HEK293T (cell line): ENCODE data around the gene STK40.

Experiments
- ARNT ChIP-seq: fragments of 450-650 bp; IDR thresholded peaks from 2 replicates; pipeline ENCODE4 v1.6.1; 2017; ENCODE audit warnings: mild to moderate bottlenecking
- BHLHE40 ChIP-seq: fragments of 450-650 bp; IDR thresholded peaks from 2 replicates; pipeline ENCODE4 v1.6.1; 2016; ENCODE audit warnings: mild to moderate bottlenecking, moderate library complexity, borderline replicate concordance
- ELF4 ChIP-seq: fragments of 450-650 bp; IDR thresholded peaks from 2 replicates; pipeline ENCODE4 v1.6.1; 2017; ENCODE audit warnings: antibody characterized with exemption
- FOXA1 ChIP-seq: fragments of 450-650 bp; IDR thresholded peaks from 2 replicates; pipeline ENCODE4 v1.6.1; 2016; ENCODE audit warnings: mild to moderate bottlenecking
- FOXK2 ChIP-seq: fragments of 450-650 bp; IDR thresholded peaks from 2 replicates; pipeline ENCODE4 v1.6.1; 2016; ENCODE audit warnings: mild to moderate bottlenecking
- FOXM1 ChIP-seq: fragments of 450-650 bp; IDR thresholded peaks from 2 replicates; pipeline ENCODE4 v1.6.1; 2017; ENCODE audit warnings: mild to moderate bottlenecking, borderline replicate concordance
- HDGF ChIP-seq: fragments of 450-650 bp; IDR thresholded peaks from 2 replicates; pipeline ENCODE4 v1.6.1; 2017; ENCODE audit warnings: antibody characterized with exemption, borderline replicate concordance
- L3MBTL2 ChIP-seq: fragments of 450-650 bp; conservative IDR thresholded peaks from 2 replicates; pipeline ENCODE4 v1.6.1; 2016; ENCODE audit warnings: mild to moderate bottlenecking
- LEF1 ChIP-seq: fragments of 450-650 bp; IDR thresholded peaks from 2 replicates; pipeline ENCODE4 v1.6.1; 2017; ENCODE audit warnings: mild to moderate bottlenecking, borderline replicate concordance
- NFRKB ChIP-seq: fragments of 450-650 bp; IDR thresholded peaks from 2 replicates; pipeline ENCODE4 v1.6.1; 2016; ENCODE audit warnings: mild to moderate bottlenecking, moderate library complexity
- PKNOX1 ChIP-seq: fragments of 450-650 bp; IDR thresholded peaks from 2 replicates; pipeline ENCODE4 v1.6.1; 2016
- SP1 ChIP-seq: fragments of 450-650 bp; IDR thresholded peaks from 2 replicates; pipeline ENCODE4 v1.6.1; 2017
- SUZ12 ChIP-seq: fragments of 450-650 bp; IDR thresholded peaks from 2 replicates; pipeline ENCODE4 v1.6.1; 2016; ENCODE audit warnings: mild to moderate bottlenecking
- TARDBP ChIP-seq: fragments of 450-650 bp; IDR thresholded peaks from 2 replicates; pipeline ENCODE4 v1.6.1; 2016

DNA sequence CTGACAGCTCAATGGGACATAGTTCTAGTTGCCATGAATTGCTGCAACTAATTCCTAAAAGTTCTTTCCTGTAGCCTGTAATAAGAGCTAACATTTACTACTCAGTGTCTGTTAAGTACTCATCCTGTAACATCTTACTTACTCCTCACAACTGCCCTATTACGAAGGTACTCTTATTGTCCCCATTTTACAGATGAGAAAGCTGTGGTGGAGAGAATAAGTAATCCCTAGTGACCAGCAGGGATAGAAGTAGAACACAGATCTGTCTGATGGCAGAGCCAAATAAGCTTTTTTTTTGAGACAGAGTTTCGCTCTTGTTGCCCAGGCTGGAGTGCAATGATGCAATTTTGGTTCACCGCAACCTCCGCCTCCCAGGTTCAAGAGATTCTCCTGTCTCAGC is 3.1 kb downstream of the STK40 start:
- TF ChIP-seq SUZ12, result no peak
- TF ChIP-seq ELF4, result no peak
- no peak for TF ChIP-seq BHLHE40
- TF ChIP-seq TARDBP, result no peak
- TF ChIP-seq HDGF, result no peak
- no peak for TF ChIP-seq LEF1
- TF ChIP-seq L3MBTL2, result no peak
- TF ChIP-seq FOXK2, result no peak
- no peak for TF ChIP-seq FOXM1
- no peak for TF ChIP-seq ARNT
- TF ChIP-seq PKNOX1, result no peak
- no peak for TF ChIP-seq SP1
- no peak for TF ChIP-seq FOXA1
- TF ChIP-seq NFRKB, result no peak
